A673 (cell line): ENCODE results near the gene RPL39L. TPM values are rescaled to one million over a fixed set of nuclear protein-coding genes. Genes with fewer than 3 reads are reported as not detected.

Source experiments
- BruUV-seq: library from RNA; stranded (reverse); fragments of 400-500 nt; replicated peaks from 2 replicates; lab custom pipeline; 2021; lab: Mats Ljungman, UMichigan
- CTCF ChIA-PET: fragments of 300-600 bp; sonication (Branson Sonifier 250); formaldehyde crosslinking; loops from one replicate; lab custom pipeline; 2022; ENCODE audit warnings: antibody characterized with exemption; lab: Charles Lee
- POLR2A ChIA-PET: fragments of 300-600 bp; sonication (Branson Sonifier 250); formaldehyde crosslinking; loops from one replicate; lab custom pipeline; 2022; ENCODE audit warnings: antibody characterized with exemption; ENCODE audit not compliant: low non-redundant PET; lab: Charles Lee
- DNase-seq: peaks from one replicate; pipeline ENCODE4 v3.0.0-alpha.2; 2015; ENCODE audit warnings: low spot score
- H3K27ac ChIP-seq: fragments of 200-600 bp; sonication (generic); 2 replicates; pipeline ENCODE4 v1.5.1; 2016; ENCODE audit warnings: mixed run types, low read depth, mild to moderate bottlenecking, mixed read lengths, antibody characterized with exemption, low read length; ENCODE audit not compliant: poor library complexity, severe bottlenecking
- H3K27me3 ChIP-seq: fragments of 200-600 bp; sonication (generic); replicated peaks from 2 replicates; pipeline ENCODE4 v1.6.1; 2017; ENCODE audit warnings: mixed run types, low read depth, mild to moderate bottlenecking, mixed read lengths, antibody characterized with exemption, low read length; ENCODE audit not compliant: insufficient read depth, poor library complexity
- H3K36me3 ChIP-seq: fragments of 200-600 bp; sonication (generic); 2 replicates; pipeline ENCODE4 v1.6.1; 2016; ENCODE audit warnings: mixed run types, mild to moderate bottlenecking, mixed read lengths, antibody characterized with exemption, low read length; ENCODE audit not compliant: insufficient read depth, poor library complexity, severe bottlenecking
- H3K4me1 ChIP-seq: fragments of 200-600 bp; sonication (generic); 2 replicates; pipeline ENCODE4 v1.6.1; 2017; ENCODE audit warnings: mixed run types, mild to moderate bottlenecking, mixed read lengths, antibody characterized with exemption, low read length; ENCODE audit not compliant: insufficient read depth, poor library complexity, severe bottlenecking
- H3K4me3 ChIP-seq: fragments of 200-600 bp; sonication (generic); 2 replicates; pipeline ENCODE4 v1.5.1; 2016; ENCODE audit warnings: low read depth, mixed run types, mild to moderate bottlenecking, mixed read lengths, low read length; ENCODE audit not compliant: poor library complexity, severe bottlenecking
- H3K9me3 ChIP-seq: fragments of 200-600 bp; sonication (generic); 2 replicates; pipeline ENCODE4 v1.6.1; 2016; ENCODE audit warnings: mixed run types, low read depth, mild to moderate bottlenecking, mixed read lengths, antibody characterized with exemption, low read length; ENCODE audit not compliant: poor library complexity, severe bottlenecking
- CTCF ChIP-seq: fragments of 300-800, 200-600 bp; sonication (generic); conservative IDR thresholded peaks from 2 replicates; pipeline ENCODE4 v1.5.1; 2017; ENCODE audit warnings: low read depth, mild to moderate bottlenecking, antibody characterized with exemption, low read length, moderate library complexity, mixed read lengths
- EZH2 ChIP-seq: fragments of 200-600 bp; sonication (generic); IDR thresholded peaks from 2 replicates; pipeline ENCODE4 v1.6.1; 2017; ENCODE audit warnings: borderline replicate concordance, low read depth, mild to moderate bottlenecking, mixed read lengths, antibody characterized with exemption, low read length; ENCODE audit not compliant: poor library complexity, severe bottlenecking
- intact Hi-C: fragments of 100-400 bp; cut with micrococcal nuclease; formaldehyde crosslinking; loops from one replicate; pipeline ENCODE4 v1.10.0; 2022; ENCODE audit not compliant: unreplicated experiment
- total RNA-seq: library from RNA; stranded (reverse); gene quantifications from 2 replicates; pipeline ENCODE4 v1.2.3, GENCODE V29; 2021

Gene RPL39L
- total RNA-seq, 1 experiment from 2014 or later = 35.3 TPM

GRCh38 chr3:187080799-187081450, 58.4 kb downstream of the RPL39L start:
- Histone ChIP-seq H3K4me3 (no peak overlapping the region), H3K4me1 (peaks cover 32% of the 10 kb centered on the region), H3K27me3 (no peaks in the 10 kb centered on the region), H3K27ac (peak overlapping the region; percentile 18), H3K36me3 (peaks cover 11% of the 10 kb centered on the region), H3K9me3 (no peaks in the 10 kb centered on the region)
- no peak for TF ChIP-seq EZH2
- TF ChIP-seq CTCF = no peak
- ChIA-PET CTCF (interaction anchor here (0.5 kb wide), 1 partner anchor 84 kb away, joined by 6 read pairs; no protein-coding TSS in a partner anchor), POLR2A (interaction anchor here (0.5 to 0.7 kb wide), 3 partner anchors 16 to 95 kb away, joined by 3 to 14 read pairs (median 5); no protein-coding TSS in a partner anchor)
- DNase-seq = peak; percentile 34
- BruUV-seq = no TSS peak
- intact Hi-C loops = no loop called here

- CTCF ChIA-PET = interaction anchor here (0.6 kb wide), 1 partner anchor 141 kb away, joined by 4 read pairs; no protein-coding TSS in a partner anchor
- peaks cover 15% of the 10 kb centered on the region for H3K36me3 ChIP-seq
- TF ChIP-seq CTCF (no peak), EZH2 (no peak)
- POLR2A ChIA-PET = no interaction called here
- no peak for DNase-seq
- intact Hi-C loops = no loop called here
- BruUV-seq = no TSS peak
- H3K4me1 ChIP-seq = peaks cover 20% of the 10 kb centered on the region
- no peaks in the 10 kb centered on the region for H3K9me3 ChIP-seq
- no peak overlapping the region for H3K4me3 ChIP-seq
- no peak overlapping the region for H3K27ac ChIP-seq
- H3K27me3 ChIP-seq = no peaks in the 10 kb centered on the region
Measured at GRCh38 chr3:187079090-187080022, 59.9 kb downstream of the RPL39L start.

GRCh38 chr3:187077537-187077936, 61.8 kb downstream of the RPL39L start:
- intact Hi-C loops = no loop called here
- no peaks in the 10 kb centered on the region for H3K27me3 ChIP-seq
- no peak overlapping the region for H3K27ac ChIP-seq
- TF ChIP-seq EZH2 = no peak
- TF ChIP-seq CTCF = no peak
- POLR2A ChIA-PET = no interaction called here
- H3K9me3 ChIP-seq = no peaks in the 10 kb centered on the region
- peaks cover 9% of the 10 kb centered on the region for H3K4me1 ChIP-seq
- no peak overlapping the region for H3K4me3 ChIP-seq
- DNase-seq = no peak
- H3K36me3 ChIP-seq = peaks cover 30% of the 10 kb centered on the region
- CTCF ChIA-PET = no interaction called here
- BruUV-seq = no TSS peak
